Measurements from ENCODE around the gene RNF225. TPM values are rescaled to one million over a fixed set of nuclear protein-coding genes. Genes with fewer than 3 reads are reported as not detected.

RNF225 gene
- total and polyA plus RNA-seq, 9 of the 15 experiments (the other 6 are each of a cell fraction or from before 2014, with no cell fraction given), result 0.33 TPM; not detected in 8

GRCh38 chr19:58386576-58387337 lies 8.7 kb upstream of the RNF225 start, which contains the start of gene RPS5 (continued):
- TF ChIP-seq TFAP4 (CRISPR knock-in tag; IDR thresholded peaks at IDR 0.05; ENCODE audit: borderline replicate concordance) (peak; percentile 71), ZNF23 (CRISPR knock-in tag; IDR thresholded peaks at IDR 0.05) (no peak), MYC (IDR thresholded peaks at IDR 0.05; ENCODE audit: low read depth, low read length) (peak; percentile 92), MYC (CRISPR knock-in tag; IDR thresholded peaks at IDR 0.05; ENCODE audit: borderline replicate concordance, low read depth) (peak; percentile 90; the same call in 1 of the 2 replicates), HDAC1 (IDR thresholded peaks at IDR 0.05) (peak in 1 of 2 experiments; percentile 96; a peak in 2 of 4 replicates), ETV6 (IDR thresholded peaks at IDR 0.05; ENCODE audit: borderline replicate concordance in 1 of 2, low read depth in 2 of 2, low read length in 1 of 2) (no peak), ETV6 (CRISPR knock-in tag; IDR thresholded peaks at IDR 0.05; ENCODE audit: borderline replicate concordance) (no peak), ZNF280B (CRISPR knock-in tag; IDR thresholded peaks at IDR 0.05) (no peak), TCF15 (CRISPR knock-in tag; IDR thresholded peaks at IDR 0.05) (no peak), FOXM1 (IDR thresholded peaks at IDR 0.05; ENCODE audit: low read depth) (no peak), FOXM1 (CRISPR knock-in tag; IDR thresholded peaks at IDR 0.05; ENCODE audit: low read depth) (peak; percentile 95; the same call in 1 of the 2 replicates), CREM (IDR thresholded peaks at IDR 0.05; ENCODE audit: low read depth) (peak; percentile 93), MCM3 (IDR thresholded peaks at IDR 0.05) (no peak), ZKSCAN8 (CRISPR knock-in tag; IDR thresholded peaks at IDR 0.05) (no peak), EP300 (IDR thresholded peaks at IDR 0.05; ENCODE audit: low read length) (peak; percentile 27; the same call in 1 of the 2 replicates), PURB (CRISPR knock-in tag; IDR thresholded peaks at IDR 0.05; ENCODE audit: low read depth) (no peak), E4F1 (CRISPR knock-in tag; IDR thresholded peaks at IDR 0.05; ENCODE audit: borderline replicate concordance) (no peak), EP400 (IDR thresholded peaks at IDR 0.05) (peak; percentile 98), ZC3H11A (IDR thresholded peaks at IDR 0.05; ENCODE audit: low read depth, low read length) (no peak), ADNP (tag; IDR thresholded peaks at IDR 0.05) (no peak), FOXO4 (CRISPR knock-in tag; IDR thresholded peaks at IDR 0.05) (no peak), SIX5 (IDR thresholded peaks at IDR 0.05; ENCODE audit: borderline replicate concordance in 1 of 2, insufficient read depth in 1 of 2, low read depth in 1 of 2, low read length in 2 of 2) (peak; percentile 30 to 32; a peak in 2 of 4 replicates)
